HUES48 (cell line): ENCODE data around the gene MAG.

ENCODE experiments used
- H3K27ac ChIP-seq: one replicate; pipeline ENCODE4 v1.7.0; 2013; ENCODE audit warnings: low read depth, low read length, inconsistent platforms
- H3K27me3 ChIP-seq: 2 replicates; pipeline ENCODE4 v1.6.1; 2013; ENCODE audit warnings: mild to moderate bottlenecking, low read length; ENCODE audit not compliant: control insufficient read depth, insufficient read depth
- H3K36me3 ChIP-seq: 2 replicates; pipeline ENCODE4 v1.6.1; 2013; ENCODE audit warnings: low read length; ENCODE audit not compliant: control insufficient read depth, insufficient read depth
- H3K4me1 ChIP-seq: 2 replicates; pipeline ENCODE4 v1.6.1; 2013; ENCODE audit warnings: mild to moderate bottlenecking, low read length; ENCODE audit not compliant: control insufficient read depth, insufficient read depth
- H3K4me3 ChIP-seq: 2 replicates; pipeline ENCODE4 v1.5.1; 2013; ENCODE audit warnings: mild to moderate bottlenecking, low read depth, low read length
- H3K9ac ChIP-seq: 2 replicates; pipeline ENCODE4 v1.6.1; 2013; ENCODE audit warnings: mild to moderate bottlenecking, low read depth, low read length, moderate library complexity
- H3K9me3 ChIP-seq: 2 replicates; pipeline ENCODE4 v1.6.1; 2013; ENCODE audit warnings: low read length; ENCODE audit not compliant: control insufficient read depth, insufficient read depth

MAG gene

DNA sequence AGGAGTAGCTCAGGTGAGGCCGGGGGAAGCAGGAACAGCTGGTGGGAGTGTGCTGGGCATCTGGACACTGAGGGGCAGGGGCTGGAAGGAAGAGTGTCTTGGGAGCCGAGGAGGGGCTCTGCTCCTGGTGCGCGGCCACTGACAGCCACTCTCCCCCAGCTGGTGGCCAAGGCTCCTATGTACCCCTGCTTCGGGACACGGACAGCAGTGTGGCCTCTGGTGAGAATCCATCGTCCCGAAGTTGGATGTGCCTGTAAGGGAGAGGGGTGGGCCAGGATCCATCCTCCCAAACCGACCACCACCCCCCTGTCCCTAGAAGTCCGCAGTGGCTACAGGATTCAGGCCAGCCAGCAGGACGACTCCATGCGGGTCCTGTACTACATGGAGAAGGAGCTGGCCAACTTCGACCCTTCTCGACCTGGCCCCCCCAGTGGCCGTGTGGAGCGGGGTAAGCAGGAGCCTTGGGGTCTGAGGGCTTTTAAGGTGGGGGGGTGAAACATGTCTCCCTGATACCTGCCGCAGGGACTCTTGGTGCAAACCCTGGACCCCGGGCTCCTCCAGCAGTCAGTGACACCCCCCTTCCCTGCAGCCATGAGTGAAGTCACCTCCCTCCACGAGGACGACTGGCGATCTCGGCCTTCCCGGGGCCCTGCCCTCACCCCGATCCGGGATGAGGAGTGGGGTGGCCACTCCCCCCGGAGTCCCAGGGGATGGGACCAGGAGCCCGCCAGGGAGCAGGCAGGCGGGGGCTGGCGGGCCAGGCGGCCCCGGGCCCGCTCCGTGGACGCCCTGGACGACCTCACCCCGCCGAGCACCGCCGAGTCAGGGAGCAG, 25.2 kb upstream of the MAG start:
- Histone ChIP-seq H3K9ac (no peak overlapping the region), H3K36me3 (peaks cover 60% of the 10 kb centered on the region), H3K4me3 (peak overlapping the region; percentile 65), H3K27me3 (no peaks in the 10 kb centered on the region), H3K4me1 (peaks cover 7% of the 10 kb centered on the region; the same call in 1 of the 2 replicates), H3K9me3 (no peaks in the 10 kb centered on the region), H3K27ac (peak overlapping the region; percentile 88)

DNA sequence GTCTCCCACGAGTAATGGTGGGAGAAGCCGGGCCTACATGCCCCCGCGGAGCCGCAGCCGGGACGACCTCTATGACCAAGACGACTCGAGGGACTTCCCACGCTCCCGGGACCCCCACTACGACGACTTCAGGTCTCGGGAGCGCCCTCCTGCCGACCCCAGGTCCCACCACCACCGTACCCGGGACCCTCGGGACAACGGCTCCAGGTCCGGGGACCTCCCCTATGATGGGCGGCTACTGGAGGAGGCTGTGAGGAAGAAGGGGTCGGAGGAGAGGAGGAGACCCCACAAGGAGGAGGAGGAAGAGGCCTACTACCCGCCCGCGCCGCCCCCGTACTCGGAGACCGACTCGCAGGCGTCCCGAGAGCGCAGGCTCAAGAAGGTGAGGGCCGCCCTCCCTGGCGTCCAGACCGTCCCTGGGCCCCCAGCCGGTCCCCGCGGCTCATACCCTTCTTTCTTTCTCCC, 24.6 kb upstream of the MAG start:
- Histone ChIP-seq H3K36me3 (peaks cover 61% of the 10 kb centered on the region), H3K4me3 (peak overlapping the region; percentile 65), H3K27ac (peak overlapping the region; percentile 88), H3K9me3 (no peaks in the 10 kb centered on the region), H3K9ac (peak overlapping the region; percentile 69), H3K4me1 (peaks cover 7% of the 10 kb centered on the region; the same call in 1 of the 2 replicates), H3K27me3 (no peaks in the 10 kb centered on the region)

DNA sequence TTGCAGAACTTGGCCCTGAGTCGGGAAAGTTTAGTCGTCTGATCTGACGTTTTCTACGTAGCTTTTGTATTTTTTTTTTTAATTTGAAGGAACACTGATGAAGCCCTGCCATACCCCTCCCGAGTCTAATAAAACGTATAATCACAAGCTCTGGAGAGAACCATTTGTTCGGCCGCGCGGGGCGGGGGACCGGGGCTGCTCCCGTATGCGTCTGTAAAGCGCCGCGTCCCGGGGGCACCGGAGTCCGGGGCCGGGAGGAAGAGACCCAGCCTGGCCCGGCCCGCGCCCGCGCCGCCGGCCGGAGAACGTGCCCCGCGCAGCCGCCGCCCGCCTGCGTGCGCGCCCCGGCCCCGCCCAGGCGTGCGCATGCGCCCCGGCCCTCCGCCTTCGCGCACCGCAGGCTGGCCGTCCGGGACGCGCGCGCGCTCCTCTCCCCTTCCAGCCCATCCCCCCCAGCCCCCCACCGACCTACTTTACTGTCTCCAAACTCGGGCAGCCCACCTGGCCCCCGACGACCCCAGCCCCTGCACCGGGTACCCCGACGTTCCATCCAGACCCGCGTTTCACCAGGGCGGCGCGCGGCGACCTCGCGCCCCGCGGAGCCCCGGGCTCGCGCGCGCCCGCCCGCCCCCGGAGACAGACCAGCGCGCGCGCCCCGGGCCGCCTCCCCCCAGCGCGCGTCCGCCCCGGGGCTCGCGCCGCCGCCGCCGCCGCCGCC, 24.0 kb upstream of the MAG start:
- peaks cover 7% of the 10 kb centered on the region; the same call in 1 of the 2 replicates for H3K4me1 ChIP-seq
- peak overlapping the region; percentile 91 for H3K27ac ChIP-seq
- H3K9ac ChIP-seq = peak overlapping the region; percentile 72
- H3K27me3 ChIP-seq = no peaks in the 10 kb centered on the region
- H3K4me3 ChIP-seq = peak overlapping the region; percentile 65
- H3K36me3 ChIP-seq = peaks cover 61% of the 10 kb centered on the region
- H3K9me3 ChIP-seq = no peaks in the 10 kb centered on the region

DNA sequence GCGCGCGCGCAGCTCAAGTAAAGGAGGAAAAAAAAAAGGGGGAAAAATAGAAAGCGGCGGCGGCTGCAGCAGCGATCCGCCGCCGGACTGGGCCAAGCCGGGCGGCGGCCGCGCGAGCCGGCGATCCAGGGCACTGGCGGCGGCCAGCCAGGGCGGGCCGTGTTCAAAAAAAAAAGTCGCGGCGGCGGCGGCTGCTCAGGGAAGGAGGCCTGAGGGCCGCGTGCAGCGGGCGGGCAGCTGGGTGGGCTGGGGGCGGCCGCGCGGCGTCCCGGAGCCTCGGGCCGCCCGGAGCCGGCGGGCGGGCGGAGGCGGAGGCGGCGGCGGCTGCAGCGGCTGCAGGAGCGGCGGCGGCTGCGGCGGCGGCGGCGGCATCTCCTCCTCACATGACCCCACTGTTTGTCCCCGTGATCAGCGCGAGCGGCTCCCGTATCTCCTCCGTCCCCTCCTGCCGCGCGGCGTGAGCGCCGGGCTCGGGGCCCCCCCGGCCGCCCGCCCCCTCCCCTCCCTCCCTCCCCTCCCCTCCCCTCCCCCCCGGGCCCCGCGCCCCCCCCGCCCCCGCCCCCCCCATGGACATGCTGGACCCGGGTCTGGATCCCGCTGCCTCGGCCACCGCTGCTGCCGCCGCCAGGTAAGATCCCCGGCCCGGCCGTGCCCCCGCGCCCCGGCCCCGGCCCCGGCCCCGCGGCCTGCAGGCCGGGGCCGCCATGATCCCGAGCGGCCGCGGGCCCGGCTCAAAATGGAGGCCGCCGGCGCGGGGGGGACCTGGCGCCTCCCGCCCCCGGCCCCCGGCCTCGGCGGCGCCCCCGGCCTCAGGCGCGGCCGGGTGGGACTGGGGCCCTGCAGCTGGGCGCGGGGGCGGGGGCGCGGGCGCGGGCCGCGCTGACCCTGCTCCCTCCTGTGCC, 23.2 kb upstream of the MAG start, which contains the start of gene USF2:
TSS of gene USF2 (plus strand) at position 427 of the 902 bp plus-strand sequence. CDS start at position 567, 140 bp downstream.
- no peaks in the 10 kb centered on the region for H3K27me3 ChIP-seq
- H3K4me1 ChIP-seq = peaks cover 7% of the 10 kb centered on the region; the same call in 1 of the 2 replicates
- H3K9ac ChIP-seq = peak within 1 kb of the TSS; percentile 87
- H3K36me3 ChIP-seq = peaks cover 63% of the 10 kb centered on the region
- H3K4me3 ChIP-seq = peak within 1 kb of the TSS; percentile 82
- H3K9me3 ChIP-seq = no peaks in the 10 kb centered on the region
- H3K27ac ChIP-seq = peak within 1 kb of the TSS; percentile 91

DNA sequence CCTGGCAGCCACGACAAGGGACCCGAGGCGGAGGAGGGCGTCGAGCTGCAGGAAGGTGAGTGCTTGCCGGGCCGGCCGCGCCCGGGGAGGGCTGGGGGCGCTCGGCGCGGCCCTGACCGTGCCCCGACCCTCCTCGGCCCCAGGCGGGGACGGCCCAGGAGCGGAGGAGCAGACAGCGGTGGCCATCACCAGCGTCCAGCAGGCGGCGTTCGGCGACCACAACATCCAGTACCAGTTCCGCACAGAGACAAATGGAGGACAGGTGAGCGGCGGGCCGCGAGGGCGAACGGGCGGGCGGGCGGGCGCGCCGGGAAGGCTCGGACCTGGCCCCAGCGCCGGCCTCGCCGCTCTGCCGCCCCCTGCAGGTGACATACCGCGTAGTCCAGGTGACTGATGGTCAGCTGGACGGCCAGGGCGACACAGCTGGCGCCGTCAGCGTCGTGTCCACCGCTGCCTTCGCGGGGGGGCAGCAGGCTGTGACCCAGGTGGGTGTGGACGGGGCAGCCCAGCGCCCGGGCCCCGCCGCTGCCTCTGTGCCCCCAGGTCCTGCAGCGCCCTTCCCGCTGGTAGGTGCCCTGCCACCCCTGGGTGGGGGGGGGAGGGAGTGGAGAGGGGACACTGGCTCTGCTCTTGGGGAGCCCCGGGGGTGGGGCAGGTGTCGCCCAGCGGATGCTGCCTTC, 22.4 kb upstream of the MAG start:
- H3K27ac ChIP-seq = peak overlapping the region; percentile 90
- peaks cover 7% of the 10 kb centered on the region; the same call in 1 of the 2 replicates for H3K4me1 ChIP-seq
- peak overlapping the region; percentile 87 for H3K9ac ChIP-seq
- H3K9me3 ChIP-seq = no peaks in the 10 kb centered on the region
- H3K4me3 ChIP-seq = peak overlapping the region; percentile 82
- peaks cover 63% of the 10 kb centered on the region for H3K36me3 ChIP-seq
- no peaks in the 10 kb centered on the region for H3K27me3 ChIP-seq

DNA sequence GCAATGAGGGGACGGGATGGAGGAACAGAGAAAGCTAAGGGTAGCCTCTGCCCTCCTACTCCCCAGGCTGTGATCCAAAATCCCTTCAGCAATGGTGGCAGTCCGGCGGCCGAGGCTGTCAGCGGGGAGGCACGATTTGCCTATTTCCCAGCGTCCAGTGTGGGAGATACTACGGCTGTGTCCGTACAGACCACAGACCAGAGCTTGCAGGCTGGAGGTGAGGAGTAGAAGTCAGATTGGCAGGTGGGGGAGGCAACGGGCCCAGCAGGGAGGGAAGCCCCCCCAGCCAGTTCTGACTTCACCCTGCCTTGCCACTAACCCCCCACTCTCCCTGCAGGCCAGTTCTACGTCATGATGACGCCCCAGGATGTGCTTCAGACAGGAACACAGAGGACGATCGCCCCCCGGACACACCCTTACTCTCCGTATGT, 21.6 kb upstream of the MAG start:
- peaks cover 7% of the 10 kb centered on the region; the same call in 1 of the 2 replicates for H3K4me1 ChIP-seq
- H3K9ac ChIP-seq = no peak overlapping the region
- H3K36me3 ChIP-seq = peaks cover 61% of the 10 kb centered on the region
- no peak overlapping the region for H3K4me3 ChIP-seq
- H3K27me3 ChIP-seq = no peaks in the 10 kb centered on the region
- no peak overlapping the region for H3K27ac ChIP-seq
- no peaks in the 10 kb centered on the region for H3K9me3 ChIP-seq

DNA sequence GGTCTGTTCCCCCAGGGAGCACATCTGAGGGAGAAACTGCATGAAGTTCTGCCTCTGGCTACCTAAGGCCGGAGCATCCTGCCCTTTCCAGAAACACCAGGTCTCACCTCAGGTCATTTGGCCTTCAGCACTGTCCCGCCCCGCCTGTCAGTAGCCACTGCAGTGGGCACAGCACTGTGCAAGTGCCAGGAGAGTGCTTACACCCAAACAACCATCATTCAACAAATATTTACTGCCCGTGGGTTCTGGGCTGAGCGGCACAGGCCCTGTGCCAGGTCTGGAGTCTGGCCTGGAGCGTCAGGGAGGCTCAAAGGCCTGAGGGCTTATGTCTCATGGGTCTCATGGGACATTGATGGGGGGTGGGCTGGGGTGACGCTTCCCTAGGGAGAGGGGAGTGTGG, 20.4 kb upstream of the MAG start:
- Histone ChIP-seq H3K4me1 (peaks cover 7% of the 10 kb centered on the region; the same call in 1 of the 2 replicates), H3K27ac (no peak overlapping the region), H3K9ac (no peak overlapping the region), H3K9me3 (no peaks in the 10 kb centered on the region), H3K27me3 (no peaks in the 10 kb centered on the region), H3K36me3 (peaks cover 63% of the 10 kb centered on the region), H3K4me3 (no peak overlapping the region)

DNA sequence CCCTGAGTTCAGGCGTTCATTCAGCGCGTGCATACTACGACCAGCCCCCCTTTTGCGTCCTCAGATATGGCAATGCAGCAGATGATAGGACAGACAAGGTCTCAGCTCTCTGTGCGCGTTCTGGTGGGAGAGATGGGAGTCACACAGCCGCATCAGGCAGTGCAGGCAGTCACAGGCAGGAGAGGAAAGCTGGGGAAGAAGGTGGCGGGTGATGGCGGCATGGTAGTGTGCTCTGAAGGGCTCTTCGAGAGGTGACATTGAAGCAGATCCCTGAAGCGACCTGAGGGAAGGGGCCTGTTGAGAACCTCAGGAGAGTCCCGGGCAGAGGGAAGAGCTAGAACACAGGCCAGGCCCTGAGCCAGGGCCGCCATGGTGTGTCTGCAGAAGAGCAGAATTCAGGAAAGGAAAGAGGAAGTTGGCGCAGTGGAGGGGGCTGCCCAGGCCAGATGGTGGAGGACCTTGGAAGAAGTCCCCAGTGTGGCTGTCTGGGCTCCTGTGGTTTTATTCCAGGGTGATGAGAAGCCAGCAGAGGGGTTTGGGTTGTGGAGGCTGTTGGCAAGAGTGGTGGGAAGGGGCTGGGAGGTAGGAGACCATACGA, 19.7 kb upstream of the MAG start:
- H3K4me1 ChIP-seq = peaks cover 4% of the 10 kb centered on the region; the same call in 1 of the 2 replicates
- no peaks in the 10 kb centered on the region for H3K27me3 ChIP-seq
- no peaks in the 10 kb centered on the region for H3K9me3 ChIP-seq
- H3K9ac ChIP-seq = no peak overlapping the region
- peaks cover 61% of the 10 kb centered on the region for H3K36me3 ChIP-seq
- H3K27ac ChIP-seq = no peak overlapping the region
- no peak overlapping the region for H3K4me3 ChIP-seq

DNA sequence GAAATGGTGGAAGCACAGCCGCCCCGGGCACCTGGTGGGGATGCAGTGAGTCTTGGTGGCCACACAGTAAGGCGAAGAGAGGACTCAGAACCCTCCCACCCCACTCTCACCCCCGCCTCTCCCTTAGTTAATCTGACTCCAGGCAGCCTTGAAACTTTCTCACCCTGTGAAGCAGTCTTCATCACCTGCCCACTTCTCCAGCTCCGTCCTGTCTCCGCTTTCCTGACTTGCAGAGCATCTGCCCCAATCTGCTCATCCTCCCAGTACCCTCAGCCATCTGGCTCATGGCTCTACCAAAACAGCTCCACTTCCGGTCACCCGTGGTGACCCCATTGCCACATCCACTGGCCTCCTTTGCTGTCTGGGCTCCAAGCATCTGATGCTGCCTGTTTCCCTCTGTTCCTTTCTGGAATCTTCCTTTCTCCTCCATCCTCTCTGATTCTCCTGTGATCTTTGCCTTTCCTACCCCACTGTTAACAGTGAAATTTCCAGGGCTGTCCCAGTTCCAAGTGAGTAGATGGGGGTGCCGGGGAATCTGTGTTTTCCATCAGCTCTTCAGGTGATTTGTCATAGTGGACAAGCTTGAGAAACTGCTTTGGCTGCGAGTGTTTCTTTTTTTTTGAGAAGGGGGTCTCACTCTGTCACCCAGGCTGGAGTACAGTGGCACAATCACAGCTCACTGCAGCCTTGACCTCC, 18.9 kb upstream of the MAG start:
- Histone ChIP-seq H3K4me1 (no peaks in the 10 kb centered on the region), H3K36me3 (peaks cover 62% of the 10 kb centered on the region), H3K4me3 (no peak overlapping the region), H3K9ac (no peak overlapping the region), H3K9me3 (no peaks in the 10 kb centered on the region), H3K27me3 (no peaks in the 10 kb centered on the region), H3K27ac (no peak overlapping the region)
